ENCODE data around the gene ERICH4. TPM values are rescaled to one million over a fixed set of nuclear protein-coding genes. Genes with fewer than 3 reads are reported as not detected.
"Not testable (repeated sequence)": the region's sequence is repeated elsewhere in the genome, so short reads cannot be mapped to it uniquely, and the experiment has no call there.

The ERICH4 gene
- total RNA-seq, 1 donor from 2014 or later, result not detected

GRCh38 chr19:41455936-41456335, 13.0 kb downstream of the ERICH4 start:
- DNase-seq, result no peak
- no peak for ATAC-seq (ENCODE audit: poor library complexity)
- intact Hi-C loops (cut with DNase I), result no loop called here

DNA sequence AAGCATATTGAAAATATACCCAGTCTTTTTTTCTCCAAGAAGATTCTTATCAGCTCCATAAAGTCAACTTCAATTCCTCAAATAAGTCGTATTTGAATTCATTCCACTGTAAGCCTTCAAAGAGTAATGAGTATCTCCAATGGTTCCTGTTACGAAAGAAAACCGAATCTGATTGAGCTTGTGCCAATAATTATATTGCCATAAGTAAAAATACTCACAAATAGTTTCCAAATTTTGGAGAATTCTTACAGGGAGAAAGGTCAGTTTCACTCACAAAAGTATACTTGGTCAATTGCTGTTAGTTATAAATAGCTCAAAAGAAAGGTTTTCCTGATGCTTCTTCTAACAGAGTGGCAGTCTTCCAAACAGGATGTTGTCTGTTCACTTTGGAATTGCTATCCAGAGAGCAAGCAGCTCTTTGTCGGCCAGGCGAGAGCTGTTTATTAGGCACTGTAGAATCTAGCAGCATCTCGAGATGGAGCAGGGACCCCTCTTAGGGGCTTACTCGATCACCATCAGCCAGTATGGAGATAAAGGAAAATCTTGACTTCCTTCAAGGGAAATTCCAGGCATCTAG, 13.5 kb downstream of the ERICH4 start:
- intact Hi-C loops (cut with DNase I), result no loop called here
- ATAC-seq (ENCODE audit: poor library complexity) (peak; percentile 29), DNase-seq (no peak)

DNA sequence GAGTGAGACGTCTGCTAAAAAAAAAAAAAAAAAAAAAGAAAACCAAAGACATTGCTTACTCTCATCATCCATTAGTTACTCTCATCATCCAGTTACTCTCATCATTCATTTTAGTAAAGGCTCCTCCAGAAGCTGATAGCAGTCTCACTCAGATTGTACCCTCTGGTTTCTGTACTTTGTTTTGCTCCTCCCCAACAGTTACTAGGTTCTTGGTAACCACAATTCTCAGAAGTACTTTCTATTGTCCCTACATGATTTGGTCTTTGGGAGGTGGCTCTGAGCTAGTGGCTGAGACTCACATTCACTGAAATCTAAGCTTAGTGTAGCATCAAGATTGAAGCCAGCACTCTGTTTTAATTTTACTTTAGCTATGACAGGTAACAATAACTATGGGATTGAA, 14.3 kb downstream of the ERICH4 start:
- DNase-seq (no peak), ATAC-seq (ENCODE audit: poor library complexity) (no peak)
- intact Hi-C loops (cut with DNase I), result no loop called here

DNA sequence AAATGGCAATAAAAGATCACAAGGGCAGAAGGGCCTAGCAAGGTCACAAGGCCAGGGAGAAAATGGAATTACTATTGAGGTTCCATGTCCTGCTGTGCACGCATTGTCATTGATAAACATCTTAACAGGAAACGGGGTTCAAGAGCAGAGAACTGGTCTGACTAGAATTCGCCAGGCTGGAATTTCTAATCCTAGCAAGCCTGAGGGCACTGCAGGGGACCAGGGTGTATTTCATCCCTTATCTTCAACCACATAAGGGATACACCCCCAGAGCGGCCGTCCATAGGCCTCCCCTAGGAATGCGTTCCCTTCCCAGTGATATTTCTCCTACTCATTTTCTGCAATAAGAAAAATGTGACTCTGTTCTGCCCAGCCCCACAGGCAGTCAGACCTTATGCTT, 19.5 kb downstream of the ERICH4 start:
- DNase-seq, result no peak
- intact Hi-C loops (cut with DNase I), result no loop called here

GRCh38 chr19:41463257-41464256, 20.6 kb downstream of the ERICH4 start:
- intact Hi-C loops (cut with DNase I); DNase-seq; ATAC-seq (ENCODE audit: poor library complexity): not testable (repeated sequence)

More for the DNA sequence above, 19.5 kb downstream of the ERICH4 start:
- ATAC-seq (ENCODE audit: poor library complexity), result no peak

GRCh38 chr19:41476583-41476982, 33.6 kb downstream of the ERICH4 start:
- no peak for DNase-seq
- intact Hi-C loops (cut with DNase I), result no loop called here
- ATAC-seq (ENCODE audit: poor library complexity), result no peak

- intact Hi-C loops (cut with DNase I), result no loop called here
- DNase-seq (no peak), ATAC-seq (ENCODE audit: poor library complexity) (no peak)
These were observed 35.2 kb downstream of the ERICH4 start for GRCh38 chr19:41478171-41478570.

DNA sequence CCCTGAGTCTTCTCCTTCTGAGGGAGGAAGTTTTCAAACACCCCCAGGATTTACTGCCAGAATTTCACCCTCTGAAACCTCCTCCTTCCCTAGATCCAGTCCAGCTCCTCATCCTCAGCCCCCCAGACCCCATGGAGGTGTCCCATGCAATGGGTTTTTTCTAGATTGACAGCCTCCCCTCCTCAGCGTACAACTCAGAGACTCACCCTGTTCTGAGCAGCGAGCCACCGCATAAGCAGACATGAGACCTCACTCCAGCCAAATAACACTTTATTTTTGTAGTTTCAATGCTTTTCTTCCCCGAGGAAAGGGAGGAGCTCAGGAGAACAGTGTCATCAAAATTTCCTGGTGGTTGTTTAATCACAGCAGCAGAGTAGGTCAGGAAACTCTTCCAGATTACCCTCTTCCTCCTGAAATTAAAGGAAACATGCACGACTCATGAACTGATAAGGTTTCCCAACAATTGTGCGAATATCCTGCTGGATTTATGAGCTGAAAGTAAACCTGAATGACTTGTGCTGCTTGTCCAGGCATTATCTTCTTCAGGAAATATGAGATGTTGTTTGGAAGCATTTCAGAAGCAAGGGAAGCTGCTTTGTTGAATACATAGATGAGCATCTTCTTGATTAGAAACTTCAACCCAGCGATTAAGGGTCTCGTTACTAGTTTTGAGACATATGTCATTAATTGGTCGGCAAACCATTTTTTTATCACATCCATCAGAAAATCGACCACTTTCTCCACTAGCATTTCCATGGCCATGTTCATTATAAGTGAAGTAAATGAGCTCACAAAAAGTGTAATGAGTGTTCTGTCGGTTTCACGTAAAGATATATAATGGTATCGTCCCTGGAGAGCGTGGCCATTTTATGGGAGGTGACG, 36.2 kb downstream of the ERICH4 start:
- DNase-seq (no peak), ATAC-seq (ENCODE audit: poor library complexity) (peak; percentile 39)
- intact Hi-C loops (cut with DNase I), result no loop called here

GRCh38 chr19:41479757-41480191, 36.8 kb downstream of the ERICH4 start:
- intact Hi-C loops (cut with DNase I), result no loop called here
- ATAC-seq (ENCODE audit: poor library complexity) (peak; percentile 57), DNase-seq (peak; percentile 52)

DNA sequence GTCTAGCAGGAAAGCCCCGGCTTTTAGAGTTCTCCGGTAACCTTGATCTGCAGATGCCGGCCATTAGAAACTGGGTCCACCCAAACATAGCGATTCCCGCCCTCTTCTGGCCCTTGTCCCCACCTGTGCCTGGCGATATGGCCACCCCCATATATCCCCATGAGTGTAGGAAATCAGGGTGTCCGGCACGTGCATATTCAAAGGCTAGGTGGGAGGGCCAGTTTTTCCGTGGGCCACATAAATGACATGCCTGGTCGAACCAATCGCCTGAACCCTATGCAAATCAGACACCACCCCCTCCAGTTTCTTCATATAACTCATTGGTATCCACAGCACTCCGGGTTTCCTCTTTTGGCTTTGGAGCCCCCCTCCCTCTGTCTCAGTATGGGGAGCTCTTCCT, 37.4 kb downstream of the ERICH4 start:
- DNase-seq (no peak), ATAC-seq (ENCODE audit: poor library complexity) (no peak)
- intact Hi-C loops (cut with DNase I), result no loop called here

DNA sequence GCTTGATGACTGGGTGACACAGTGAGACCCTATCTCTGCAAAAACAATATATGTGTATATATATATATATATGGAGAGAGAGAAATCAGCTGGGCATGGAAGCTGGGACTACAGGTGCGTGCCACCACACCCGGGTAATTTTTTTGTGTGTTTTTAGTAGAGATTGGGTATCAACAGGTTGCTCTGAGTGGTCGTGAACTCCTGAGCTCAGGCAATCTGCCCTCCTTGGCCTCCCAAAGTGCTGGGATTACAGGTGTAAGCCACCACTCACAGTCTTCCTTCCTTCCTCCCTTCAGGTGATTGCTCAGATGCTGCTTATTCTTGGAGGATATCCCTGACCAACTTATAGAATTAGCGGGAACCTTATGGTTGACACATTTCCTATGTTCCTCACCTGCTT, 41.9 kb downstream of the ERICH4 start:
- intact Hi-C loops (cut with DNase I), result no loop called here
- ATAC-seq (ENCODE audit: poor library complexity) (no peak), DNase-seq (no peak)

GRCh38 chr19:41486953-41487352, 44.0 kb downstream of the ERICH4 start:
- ATAC-seq (ENCODE audit: poor library complexity); intact Hi-C loops (cut with DNase I); DNase-seq: not testable (repeated sequence)

DNA sequence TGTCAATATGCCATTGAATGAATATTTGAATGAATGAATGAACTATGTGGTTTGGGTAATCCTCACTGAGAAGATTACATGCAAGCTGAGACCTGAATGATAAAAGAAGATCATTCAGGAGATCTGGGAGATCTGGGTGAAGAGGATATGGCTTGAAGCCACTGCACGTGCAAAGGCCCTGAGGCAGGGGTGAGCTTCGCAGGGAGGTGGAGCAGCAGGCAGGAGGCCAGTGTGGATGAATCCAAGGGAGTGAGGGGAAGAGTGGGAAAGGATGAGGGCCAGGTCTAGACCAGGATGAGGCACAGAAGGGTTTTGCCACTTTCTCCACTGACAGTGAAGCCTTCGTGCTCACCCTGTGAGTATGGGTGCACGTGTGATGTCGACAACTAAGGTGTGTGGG, 49.9 kb downstream of the ERICH4 start:
- no peak for ATAC-seq (ENCODE audit: poor library complexity)
- no peak for DNase-seq
- intact Hi-C loops (cut with DNase I), result no loop called here

Other genes starting within 250 kb of the ERICH4 start
- gene CYP2S1, start 249.9 kb upstream of the ERICH4 start, total RNA-seq, result 0.56 TPM
- 18.0 TPM for gene AXL, start 223.9 kb upstream of the ERICH4 start, total RNA-seq
- gene HNRNPUL1, start 178.8 kb upstream of the ERICH4 start, total RNA-seq, result 114 TPM
- gene CCDC97, start 133.0 kb upstream of the ERICH4 start, total RNA-seq, result 14.3 TPM
- 13.1 TPM for gene TGFB1, start 89.2 kb upstream of the ERICH4 start, total RNA-seq
- 2.6 TPM for gene B9D2, start 79.0 kb upstream of the ERICH4 start, total RNA-seq
- gene TMEM91, start 66.6 kb upstream of the ERICH4 start, total RNA-seq, result 3.5 TPM
- 17.4 TPM for gene EXOSC5, start 45.8 kb upstream of the ERICH4 start, total RNA-seq
- gene BCKDHA, start 45.3 kb upstream of the ERICH4 start, total RNA-seq, result 50.4 TPM
- 12.5 TPM for gene B3GNT8, start 15.8 kb upstream of the ERICH4 start, total RNA-seq
- 113 TPM for gene DMAC2, start 3.2 kb upstream of the ERICH4 start, total RNA-seq
- gene CEACAM21, start 133.0 kb downstream of the ERICH4 start, total RNA-seq, result 0.86 TPM
- gene CEACAM4, start 183.9 kb downstream of the ERICH4 start, total RNA-seq, result 0.46 TPM
- gene CEACAM7, start 245.1 kb downstream of the ERICH4 start, total RNA-seq, result not detected